G401 (cell line): ENCODE data around the gene ZNRF3. TPM values are rescaled to one million over a fixed set of nuclear protein-coding genes. Genes with fewer than 3 reads are reported as not detected.
A peak's percentile ranks its signal among the peaks of the same experiment; 100 is the strongest.
"Not testable (repeated sequence)": the region's sequence is repeated elsewhere in the genome, so short reads cannot be mapped to it uniquely, and the experiment has no call there.

Source experiments
- DNase-seq: peaks from one replicate; pipeline ENCODE4 v3.0.0-alpha.2; 2015; ENCODE audit warnings: low spot score
- in situ Hi-C: cut with HindIII; loops from 2 replicates; pipeline ENCODE4 v1.10.0; 2016; ENCODE audit warnings: low sequenced_read_pairs, mixed read lengths
- total RNA-seq: library from RNA; depleted of rRNA; stranded (reverse); fragments of >200 nt; shearing (Covaris generic); gene quantifications from 2 replicates; pipeline ENCODE4 v1.2.3, GENCODE V29; 2014

ZNRF3 gene
- total RNA-seq, 1 experiment from 2014 or later: 13.8 TPM

- DNase-seq: no peak
- in situ Hi-C loops: no loop called here
Measured at GRCh38 chr22:28904211-28904896, 21.0 kb downstream of the ZNRF3 start.

- in situ Hi-C loops: no loop called here
- DNase-seq: no peak
Measured at GRCh38 chr22:28905256-28905832, 22.0 kb downstream of the ZNRF3 start.

- in situ Hi-C loops: no loop called here
- no peak for DNase-seq
Measured at GRCh38 chr22:28906312-28906711, 22.9 kb downstream of the ZNRF3 start.

- DNase-seq: peak; percentile 79
Measured at GRCh38 chr22:28907311-28908008, 24.1 kb downstream of the ZNRF3 start.

GRCh38 chr22:28908810-28909209, 25.4 kb downstream of the ZNRF3 start:
- DNase-seq, in situ Hi-C loops: not testable (repeated sequence)

More at GRCh38 chr22:28907311-28908008, 24.1 kb downstream of the ZNRF3 start:
- in situ Hi-C loops: no loop called here

- in situ Hi-C loops: no loop called here
- no peak for DNase-seq
Measured at GRCh38 chr22:28909375-28909774, 26.0 kb downstream of the ZNRF3 start.

- in situ Hi-C loops: no loop called here
- peak; percentile 71 for DNase-seq
Measured at GRCh38 chr22:28910569-28911303, 27.4 kb downstream of the ZNRF3 start.

GRCh38 chr22:28911304-28911690, 27.9 kb downstream of the ZNRF3 start:
- no peak for DNase-seq
- in situ Hi-C loops: no loop called here

GRCh38 chr22:28911777-28912669, 28.7 kb downstream of the ZNRF3 start:
- in situ Hi-C loops: no loop called here
- DNase-seq: no peak

- DNase-seq: no peak
- in situ Hi-C loops: no loop called here
Measured at GRCh38 chr22:28914201-28914600, 30.8 kb downstream of the ZNRF3 start.

- in situ Hi-C loops: no loop called here
- DNase-seq: no peak
Measured at GRCh38 chr22:28915969-28916368, 32.6 kb downstream of the ZNRF3 start.

- in situ Hi-C loops: no loop called here
- peak; percentile 78 for DNase-seq
Measured at GRCh38 chr22:28917747-28918549, 34.6 kb downstream of the ZNRF3 start.

- no peak for DNase-seq
- in situ Hi-C loops: no loop called here
Measured at GRCh38 chr22:28918550-28919271, 35.3 kb downstream of the ZNRF3 start.

GRCh38 chr22:28920757-28921584, 37.6 kb downstream of the ZNRF3 start:
- DNase-seq: no peak
- in situ Hi-C loops: no loop called here

- DNase-seq: peak; percentile 43
- in situ Hi-C loops: no loop called here
Measured at GRCh38 chr22:28921585-28921879, 38.2 kb downstream of the ZNRF3 start.

GRCh38 chr22:28922540-28923244, 39.3 kb downstream of the ZNRF3 start:
- in situ Hi-C loops: no loop called here

More at GRCh38 chr22:28922540-28923244, 39.3 kb downstream of the ZNRF3 start:
- DNase-seq: peak; percentile 47
